Kidney epithelial cell (primary cell): Measurements from ENCODE around the gene RPP38. TPM values are rescaled to one million over a fixed set of nuclear protein-coding genes. Genes with fewer than 3 reads are reported as not detected.

Experiments
- DNase-seq: peaks from one replicate; pipeline ENCODE4 v3.0.0-alpha.2; 2010; ENCODE audit warnings: low read depth
- H3K27me3 ChIP-seq: 2 replicates; pipeline ENCODE4 v1.6.0; 2011; ENCODE audit warnings: low read length; ENCODE audit not compliant: control insufficient read depth, insufficient read depth
- H3K36me3 ChIP-seq: 2 replicates; pipeline ENCODE4 v1.5.1; 2011; ENCODE audit warnings: low read length; ENCODE audit not compliant: control insufficient read depth, insufficient read depth
- H3K4me3 ChIP-seq: 2 replicates; pipeline ENCODE4 v1.5.1; 2011; ENCODE audit warnings: low read depth, mild to moderate bottlenecking, control low read depth, low read length
- CTCF ChIP-seq: IDR thresholded peaks from 2 replicates; pipeline ENCODE4 v1.5.1; 2011; ENCODE audit warnings: mild to moderate bottlenecking, moderate library complexity, low read length, control low read depth, inconsistent platforms; ENCODE audit not compliant: insufficient read depth, poor library complexity, severe bottlenecking
- total RNA-seq: library from RNA; depleted of rRNA; stranded (reverse); fragments of >200 nt; gene quantifications from 2 replicates; pipeline ENCODE4 v1.2.3, GENCODE V29; 2015

Gene RPP38
- total RNA-seq, 1 donor from 2014 or later, result 23.5 TPM

GRCh38 chr10:15075421-15075820 lies 21.7 kb upstream of the RPP38 start:
- no peak overlapping the region for H3K4me3 ChIP-seq
- no peaks in the 10 kb centered on the region for H3K27me3 ChIP-seq
- DNase-seq, result no peak
- no peaks in the 10 kb centered on the region for H3K36me3 ChIP-seq
- TF ChIP-seq CTCF, result no peak

GRCh38 chr10:15083674-15084501 lies 13.3 kb upstream of the RPP38 start:
- Histone ChIP-seq H3K4me3 (peak overlapping the region; percentile 41), H3K27me3 (no peaks in the 10 kb centered on the region), H3K36me3 (no peaks in the 10 kb centered on the region)
- no peak for DNase-seq
- no peak for TF ChIP-seq CTCF

GRCh38 chr10:15084502-15084922 lies 12.6 kb upstream of the RPP38 start:
- peak; percentile 86 for DNase-seq
- Histone ChIP-seq H3K27me3 (no peaks in the 10 kb centered on the region), H3K36me3 (no peaks in the 10 kb centered on the region), H3K4me3 (peak overlapping the region; percentile 41)
- peak; percentile 12 for TF ChIP-seq CTCF

- no peaks in the 10 kb centered on the region for H3K27me3 ChIP-seq
- peak within 1 kb of the TSS; percentile 60 for H3K4me3 ChIP-seq
- no peaks in the 10 kb centered on the region for H3K36me3 ChIP-seq
- no peak for TF ChIP-seq CTCF
- no peak for DNase-seq
Measured at GRCh38 chr10:15088428-15089261, 8.5 kb upstream of the RPP38 start, which contains the start of gene ACBD7. TSS of gene ACBD7 (minus strand) at chr10:15088776. CDS start at chr10:15088728, 48 bp downstream.

GRCh38 chr10:15091418-15091817 lies 5.7 kb upstream of the RPP38 start:
- no peak overlapping the region for H3K4me3 ChIP-seq
- TF ChIP-seq CTCF, result no peak
- H3K27me3 ChIP-seq, result no peaks in the 10 kb centered on the region
- DNase-seq, result no peak
- H3K36me3 ChIP-seq, result no peaks in the 10 kb centered on the region
